ENCODE measurements around the gene BCL7B. TPM values are rescaled to one million over a fixed set of nuclear protein-coding genes. Genes with fewer than 3 reads are reported as not detected.
A peak's percentile ranks its signal among the peaks of the same experiment; 100 is the strongest.

The BCL7B gene
- 10 to 100 TPM; 19.3 to 45.6 (median 21.3) TPM for total RNA-seq
- long read RNA-seq, partial matches to known transcripts = 1 of 4 reads
- long read RNA-seq, other reads (novel, unspliced or antisense) = 2 of 4 reads

DNA sequence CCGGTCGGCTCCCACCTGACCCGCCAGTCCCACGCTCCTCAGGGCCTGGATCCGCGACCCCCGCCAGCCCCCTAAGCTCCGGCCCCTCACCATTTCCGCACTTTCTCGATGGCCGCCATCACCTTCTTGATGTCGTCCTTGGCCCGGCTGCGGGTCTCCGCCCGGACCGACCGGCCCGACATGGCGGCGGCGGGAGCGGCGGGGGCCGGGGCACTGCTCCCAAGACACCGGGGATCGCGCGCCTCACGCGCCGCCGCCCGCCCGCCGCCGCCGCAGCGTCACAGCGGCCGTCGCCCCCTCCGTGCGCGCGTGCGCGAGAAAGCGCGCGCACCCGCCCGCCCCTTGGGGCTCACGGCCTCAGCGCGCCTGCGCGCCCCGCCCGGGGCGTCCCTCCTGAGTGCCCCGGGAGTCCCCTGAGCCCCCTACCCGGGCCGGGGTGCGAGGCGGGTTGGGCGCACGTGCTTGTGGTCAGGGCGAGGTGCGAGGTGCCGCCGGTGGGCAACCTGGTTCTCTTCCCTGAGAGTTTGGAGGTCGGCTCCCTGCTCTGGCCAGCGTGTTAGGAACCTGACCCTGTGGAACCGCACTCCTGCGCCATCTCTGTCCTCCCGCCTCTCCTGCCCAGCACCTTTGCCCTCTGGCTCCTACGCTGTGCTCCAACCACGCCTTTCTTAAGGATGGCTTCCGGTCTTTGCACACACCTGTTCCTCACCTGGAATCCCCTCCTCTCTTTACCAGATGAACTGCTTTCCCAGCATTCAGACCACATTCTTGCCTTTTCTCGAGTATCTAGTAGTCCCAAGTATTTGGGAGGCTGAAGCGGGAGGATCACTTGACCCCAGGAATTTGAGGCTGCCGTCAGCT, at the start of gene BCL7B:
TSS of gene BCL7B (minus strand) at position 294 of the 861 bp plus-strand sequence. CDS start at position 182, 112 bp downstream.
- 6% methylated on average over 12 of the region's 83 CpGs for WGBS (ENCODE audit: insufficient coverage, low coverage, low lambda C conversion rate, missing lambda C conversion rate)
- ATAC-seq (peak; percentile 69 to 78 (median 74)), DNase-seq (peak; percentile 77 to 82 (median 80))
- peak; percentile 88 for TF ChIP-seq POLR2A (IDR thresholded peaks at IDR 0.05)
- TF ChIP-seq, protein P1, sequence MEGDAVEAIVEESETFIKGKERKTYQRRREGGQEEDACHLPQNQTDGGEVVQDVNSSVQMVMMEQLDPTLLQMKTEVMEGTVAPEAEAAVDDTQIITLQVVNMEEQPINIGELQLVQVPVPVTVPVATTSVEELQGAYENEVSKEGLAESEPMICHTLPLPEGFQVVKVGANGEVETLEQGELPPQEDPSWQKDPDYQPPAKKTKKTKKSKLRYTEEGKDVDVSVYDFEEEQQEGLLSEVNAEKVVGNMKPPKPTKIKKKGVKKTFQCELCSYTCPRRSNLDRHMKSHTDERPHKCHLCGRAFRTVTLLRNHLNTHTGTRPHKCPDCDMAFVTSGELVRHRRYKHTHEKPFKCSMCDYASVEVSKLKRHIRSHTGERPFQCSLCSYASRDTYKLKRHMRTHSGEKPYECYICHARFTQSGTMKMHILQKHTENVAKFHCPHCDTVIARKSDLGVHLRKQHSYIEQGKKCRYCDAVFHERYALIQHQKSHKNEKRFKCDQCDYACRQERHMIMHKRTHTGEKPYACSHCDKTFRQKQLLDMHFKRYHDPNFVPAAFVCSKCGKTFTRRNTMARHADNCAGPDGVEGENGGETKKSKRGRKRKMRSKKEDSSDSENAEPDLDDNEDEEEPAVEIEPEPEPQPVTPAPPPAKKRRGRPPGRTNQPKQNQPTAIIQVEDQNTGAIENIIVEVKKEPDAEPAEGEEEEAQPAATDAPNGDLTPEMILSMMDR (IDR thresholded peaks at IDR 0.05) = no peak
- no peaks in the 10 kb centered on the region for H3K9me3 ChIP-seq
- H3K36me3 ChIP-seq = peaks cover 0 to 22% (median under 1%) of the 10 kb centered on the region in 4 donors
- intact Hi-C loops (cut with DNase I) = loop anchor here (5.0 kb wide), 1 partner anchor 35 kb away; the partner anchor contains the start of gene BAZ1B (in 2 of the 2)
- H3K4me1 ChIP-seq = peaks cover 0 to 16% (median 8%) of the 10 kb centered on the region in 4 donors
- H3K4me3 ChIP-seq = peak within 1 kb of the TSS; percentile 58 to 69 (median 68)
- peak within 1 kb of the TSS; percentile 90 to 97 (median 93) for H3K27ac ChIP-seq
- H3K27me3 ChIP-seq = no peaks in the 10 kb centered on the region

DNA sequence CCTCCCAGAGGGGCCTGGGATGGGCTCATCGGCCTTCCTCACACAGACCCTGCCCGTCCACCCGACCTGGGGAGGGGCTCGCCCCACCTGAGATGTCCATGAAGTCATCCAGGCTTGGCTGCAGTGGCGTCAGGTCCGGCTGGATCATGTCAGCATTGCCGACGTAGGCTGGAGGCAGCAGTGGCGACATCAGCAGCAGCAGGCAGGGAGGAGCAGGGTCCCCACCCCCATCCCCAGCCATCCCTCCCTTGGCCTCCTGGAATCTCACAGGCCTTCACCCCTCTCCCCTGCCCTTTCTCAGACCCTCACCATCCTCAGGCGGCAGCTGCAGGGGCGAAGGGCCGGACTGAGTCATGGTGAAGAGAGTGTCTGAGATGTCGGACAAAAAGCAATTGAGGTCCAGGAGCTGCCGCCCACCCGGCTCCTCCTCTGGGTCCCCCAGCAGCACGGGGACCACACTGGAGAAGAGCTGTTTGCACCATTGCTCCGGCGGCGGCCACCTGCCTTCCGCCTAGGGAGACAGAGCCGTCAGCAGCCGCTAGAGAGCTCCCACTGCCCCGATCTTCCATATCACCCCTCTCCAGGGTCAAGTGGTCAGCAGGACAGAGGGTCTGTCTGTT, 48.2 kb upstream of the BCL7B start:
- Histone ChIP-seq H3K36me3 (peaks cover 0 to 39% (median 12%) of the 10 kb centered on the region in 4 donors), H3K27ac (no peak overlapping the region), H3K27me3 (no peaks in the 10 kb centered on the region), H3K9me3 (no peaks in the 10 kb centered on the region), H3K4me1 (peaks cover 0 to 15% (median 6%) of the 10 kb centered on the region in 4 donors), H3K4me3 (no peak overlapping the region)
- 54% methylated on average over 4 of the region's 23 CpGs for WGBS (ENCODE audit: insufficient coverage, low coverage, low lambda C conversion rate, missing lambda C conversion rate)
- ATAC-seq = no peak
- no peak for DNase-seq
- intact Hi-C loops (cut with DNase I) = loop anchor here (5.0 to 10.0 kb wide), 2 partner anchors 69 to 122 kb away; no protein-coding TSS in a partner anchor
- TF ChIP-seq POLR2A (IDR thresholded peaks at IDR 0.05) = no peak
- TF ChIP-seq, protein P1 (IDR thresholded peaks at IDR 0.05) = no peak

DNA sequence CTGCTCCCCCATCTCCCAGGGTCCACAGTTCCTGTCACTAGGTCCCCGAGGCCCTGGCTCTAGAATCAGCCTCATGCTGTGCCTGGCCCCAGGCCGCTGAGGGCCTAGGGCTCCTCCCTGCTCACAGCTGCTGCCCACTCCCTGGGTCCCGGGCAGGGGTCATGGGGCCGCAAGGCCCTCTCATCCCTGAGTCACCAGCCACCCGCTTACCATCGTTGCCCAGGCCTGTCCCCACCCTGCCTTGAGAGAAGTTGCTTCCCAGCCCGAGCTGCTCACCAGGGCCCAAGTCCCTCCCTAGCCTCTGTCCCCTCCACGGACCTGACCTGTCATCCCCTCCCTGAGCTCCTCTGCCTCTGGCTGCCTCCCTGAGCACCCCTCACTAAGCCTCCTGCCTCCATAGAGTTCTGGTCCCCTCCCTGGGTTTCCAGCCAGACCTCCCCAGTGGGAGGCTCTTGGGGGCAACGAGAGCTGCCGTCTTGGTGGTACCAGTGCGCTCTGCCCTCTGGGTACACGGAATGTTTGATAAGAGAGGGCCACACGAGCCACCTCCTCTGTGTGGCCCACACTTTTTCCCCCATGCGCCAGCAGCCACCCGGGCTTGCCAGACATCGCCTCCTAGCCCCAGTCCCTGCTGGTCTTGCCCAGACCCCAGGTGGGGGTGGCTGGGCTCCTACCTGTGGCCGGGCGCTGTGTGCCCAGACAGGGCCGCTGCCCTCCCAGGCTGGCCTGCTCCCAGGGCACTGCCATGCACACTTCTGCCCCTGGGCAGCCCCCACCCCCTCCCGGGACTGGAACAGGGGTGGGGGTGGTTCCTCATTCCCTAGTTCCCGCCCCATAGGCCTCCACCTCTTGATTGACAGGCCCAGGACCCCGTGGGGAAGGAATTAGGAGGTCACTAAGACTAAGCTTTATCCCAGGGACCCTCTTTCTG, 45.5 kb upstream of the BCL7B start:
- H3K27ac ChIP-seq = peak overlapping the region in 1 of 3 donors; percentile 4
- 36% methylated on average over 5 of the region's 22 CpGs for WGBS (ENCODE audit: insufficient coverage, low coverage, low lambda C conversion rate, missing lambda C conversion rate)
- ATAC-seq = peak; percentile 11 to 34 (median 20)
- H3K4me1 ChIP-seq = peaks cover 0 to 4% (median 0%) of the 10 kb centered on the region in 4 donors
- TF ChIP-seq POLR2A (IDR thresholded peaks at IDR 0.05) = no peak
- TF ChIP-seq, protein P1 (IDR thresholded peaks at IDR 0.05) = no peak
- H3K27me3 ChIP-seq = no peaks in the 10 kb centered on the region
- H3K4me3 ChIP-seq = no peak overlapping the region
- peaks cover 0 to 32% (median 8%) of the 10 kb centered on the region in 4 donors for H3K36me3 ChIP-seq
- intact Hi-C loops (cut with DNase I) = loop anchor here in 1 of 2 donors (10.0 kb wide), 1 partner anchor 72 kb away; no protein-coding TSS in a partner anchor
- no peak for DNase-seq
- no peaks in the 10 kb centered on the region for H3K9me3 ChIP-seq

DNA sequence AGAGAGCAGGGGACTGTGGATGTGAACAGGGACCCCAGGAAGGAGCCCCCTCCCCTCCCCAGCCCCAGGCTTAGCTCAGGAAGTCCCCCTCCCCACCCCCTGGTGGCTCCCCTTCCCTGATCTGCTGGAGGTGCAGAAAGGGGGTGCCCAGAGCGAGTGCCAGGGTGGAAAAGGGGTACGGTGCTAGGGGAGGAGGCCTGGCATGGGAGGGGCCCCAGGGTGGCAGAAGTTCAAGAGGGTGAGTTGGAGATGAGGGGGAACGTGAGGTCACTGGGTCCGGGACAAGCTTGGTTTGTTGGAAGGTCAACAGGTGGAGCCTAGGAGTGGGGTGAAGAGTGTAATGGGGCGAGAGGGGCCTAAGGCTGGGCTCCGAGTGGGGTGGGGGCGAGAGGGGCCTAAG, 42.4 kb upstream of the BCL7B start:
- no peak for DNase-seq
- no peaks in the 10 kb centered on the region for H3K27me3 ChIP-seq
- intact Hi-C loops (cut with DNase I) = loop anchor here in 1 of 2 donors (10.0 kb wide), 1 partner anchor 75 kb away; no protein-coding TSS in a partner anchor
- H3K9me3 ChIP-seq = no peaks in the 10 kb centered on the region
- ATAC-seq = peak; percentile 0 to 28 (median 6)
- H3K4me3 ChIP-seq = no peak overlapping the region
- no peak overlapping the region for H3K27ac ChIP-seq
- H3K36me3 ChIP-seq = peaks cover 0 to 30% (median 8%) of the 10 kb centered on the region in 4 donors
- WGBS (ENCODE audit: insufficient coverage, low coverage, low lambda C conversion rate, missing lambda C conversion rate) = 59% methylated on average over 7 of the region's 7 CpGs
- TF ChIP-seq POLR2A (IDR thresholded peaks at IDR 0.05) = no peak
- TF ChIP-seq, protein P1 (IDR thresholded peaks at IDR 0.05) = no peak
- H3K4me1 ChIP-seq = no peaks in the 10 kb centered on the region
